SH-SY5Y (cell line): Measurements from ENCODE around the gene BPIFA3.

Source experiments
- GATA2 ChIP-seq: IDR thresholded peaks from 2 replicates; pipeline ENCODE4 v1.6.1; 2011; ENCODE audit warnings: mild to moderate bottlenecking, low read depth, low read length
- GATA3 ChIP-seq: IDR thresholded peaks from 2 replicates; pipeline ENCODE4 v1.6.1; 2011; ENCODE audit warnings: low read depth, mild to moderate bottlenecking, low read length, moderate library complexity

- TF ChIP-seq GATA3: no peak
- no peak for TF ChIP-seq GATA2
These were observed 37.9 kb downstream of the BPIFA3 start for GRCh38 chr20:33255005-33255404.
